DOHH2 (cell line): ENCODE measurements around the gene FECH.

Source experiments
- H3F3A ChIP-seq: fragments of 200-600 bp; sonication (generic), shearing (Covaris generic); 2 replicates; pipeline ENCODE4 v1.6.0; 2016; ENCODE audit warnings: antibody characterized with exemption, mild to moderate bottlenecking; ENCODE audit not compliant: control insufficient read depth, insufficient read depth
- H3K27ac ChIP-seq: fragments of 200-600 bp; sonication (generic); 2 replicates; pipeline ENCODE4 v1.5.1; 2014; ENCODE audit warnings: low read depth, mild to moderate bottlenecking, low read length, moderate library complexity
- H3K27me3 ChIP-seq: fragments of 200-600 bp; sonication (generic); 2 replicates; pipeline ENCODE4 v1.6.1; 2014; ENCODE audit warnings: mild to moderate bottlenecking, low read length, mixed read lengths; ENCODE audit not compliant: control insufficient read depth
- H3K36me3 ChIP-seq: fragments of 200-600 bp; sonication (generic); 2 replicates; pipeline ENCODE4 v1.6.1; 2014; ENCODE audit warnings: mild to moderate bottlenecking, low read length, moderate library complexity, mixed read lengths; ENCODE audit not compliant: control insufficient read depth
- H3K4me1 ChIP-seq: fragments of 200-600 bp; sonication (generic); 2 replicates; pipeline ENCODE4 v1.6.1; 2014; ENCODE audit warnings: mild to moderate bottlenecking, low read length, mixed read lengths; ENCODE audit not compliant: control insufficient read depth
- H3K4me2 ChIP-seq: fragments of 200-600 bp; sonication (generic); 2 replicates; pipeline ENCODE4 v1.6.0; 2014; ENCODE audit warnings: mild to moderate bottlenecking, low read length, moderate library complexity
- H3K4me3 ChIP-seq: fragments of 200-600 bp; sonication (generic); 2 replicates; pipeline ENCODE4 v1.5.1; 2014; ENCODE audit warnings: mild to moderate bottlenecking, low read length, mixed read lengths
- H3K79me2 ChIP-seq: fragments of 200-600 bp; sonication (generic); 2 replicates; pipeline ENCODE4 v1.6.1; 2014; ENCODE audit warnings: mild to moderate bottlenecking, low read length, mixed read lengths; ENCODE audit not compliant: control insufficient read depth
- H3K9me2 ChIP-seq: fragments of 200-600 bp; sonication (generic); replicated peaks from 2 replicates; pipeline ENCODE4 v1.6.1; 2014; ENCODE audit warnings: mild to moderate bottlenecking, low read length, mixed read lengths; ENCODE audit not compliant: control insufficient read depth
- H3K9me3 ChIP-seq: fragments of 200-600 bp; sonication (generic); 2 replicates; pipeline ENCODE4 v1.6.1; 2014; ENCODE audit warnings: antibody characterized with exemption, low read length, mixed read lengths; ENCODE audit not compliant: control insufficient read depth, insufficient read depth
- H4K20me1 ChIP-seq: fragments of 200-600 bp; sonication (generic); 2 replicates; pipeline ENCODE4 v1.6.0; 2014; ENCODE audit warnings: low read depth, mild to moderate bottlenecking, antibody characterized with exemption, low read length, moderate library complexity; ENCODE audit not compliant: control insufficient read depth, insufficient read depth
- EZH2phosphoT487 ChIP-seq: fragments of 200-600 bp; sonication (generic); IDR thresholded peaks from 2 replicates; pipeline ENCODE4 v1.6.1; 2017; ENCODE audit warnings: borderline replicate concordance, mild to moderate bottlenecking, antibody characterized with exemption, low read length, moderate library complexity, mixed read lengths
- TF ChIP-seq, protein P1 (sequence below): fragments of 200-600 bp; sonication (generic); IDR thresholded peaks from one replicate; pipeline ENCODE4 v1.5.1; 2014; ENCODE audit warnings: antibody characterized with exemption, mild to moderate bottlenecking, low read depth, low read length; ENCODE audit not compliant: poor library complexity, severe bottlenecking

The FECH gene

GRCh38 chr18:57544936-57545660, 41.4 kb downstream of the FECH start:
- Histone ChIP-seq H3K27me3 (no peaks in the 10 kb centered on the region), H3K4me3 (no peak overlapping the region), H3K27ac (no peak overlapping the region), H3K36me3 (no peaks in the 10 kb centered on the region), H3F3A (no peaks in the 10 kb centered on the region), H3K9me2 (no peaks in the 10 kb centered on the region), H3K4me1 (peaks cover 9% of the 10 kb centered on the region), H4K20me1 (no peaks in the 10 kb centered on the region), H3K4me2 (peak overlapping the region; percentile 26; the same call in 1 of the 2 replicates), H3K9me3 (no peaks in the 10 kb centered on the region), H3K79me2 (no peaks in the 10 kb centered on the region)
- TF ChIP-seq EZH2phosphoT487 = no peak
- TF ChIP-seq, protein P1, sequence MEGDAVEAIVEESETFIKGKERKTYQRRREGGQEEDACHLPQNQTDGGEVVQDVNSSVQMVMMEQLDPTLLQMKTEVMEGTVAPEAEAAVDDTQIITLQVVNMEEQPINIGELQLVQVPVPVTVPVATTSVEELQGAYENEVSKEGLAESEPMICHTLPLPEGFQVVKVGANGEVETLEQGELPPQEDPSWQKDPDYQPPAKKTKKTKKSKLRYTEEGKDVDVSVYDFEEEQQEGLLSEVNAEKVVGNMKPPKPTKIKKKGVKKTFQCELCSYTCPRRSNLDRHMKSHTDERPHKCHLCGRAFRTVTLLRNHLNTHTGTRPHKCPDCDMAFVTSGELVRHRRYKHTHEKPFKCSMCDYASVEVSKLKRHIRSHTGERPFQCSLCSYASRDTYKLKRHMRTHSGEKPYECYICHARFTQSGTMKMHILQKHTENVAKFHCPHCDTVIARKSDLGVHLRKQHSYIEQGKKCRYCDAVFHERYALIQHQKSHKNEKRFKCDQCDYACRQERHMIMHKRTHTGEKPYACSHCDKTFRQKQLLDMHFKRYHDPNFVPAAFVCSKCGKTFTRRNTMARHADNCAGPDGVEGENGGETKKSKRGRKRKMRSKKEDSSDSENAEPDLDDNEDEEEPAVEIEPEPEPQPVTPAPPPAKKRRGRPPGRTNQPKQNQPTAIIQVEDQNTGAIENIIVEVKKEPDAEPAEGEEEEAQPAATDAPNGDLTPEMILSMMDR = no peak

GRCh38 chr18:57543560-57543959, 42.9 kb downstream of the FECH start:
- no peak overlapping the region for H3K27ac ChIP-seq
- H3K4me3 ChIP-seq = no peak overlapping the region
- H3K79me2 ChIP-seq = no peaks in the 10 kb centered on the region
- TF ChIP-seq EZH2phosphoT487 = no peak
- TF ChIP-seq, protein P1 = no peak
- no peak overlapping the region for H3K4me2 ChIP-seq
- H3K27me3 ChIP-seq = no peaks in the 10 kb centered on the region
- H3K36me3 ChIP-seq = no peaks in the 10 kb centered on the region
- H3F3A ChIP-seq = no peaks in the 10 kb centered on the region
- H3K9me2 ChIP-seq = no peaks in the 10 kb centered on the region
- H3K9me3 ChIP-seq = no peaks in the 10 kb centered on the region
- H3K4me1 ChIP-seq = peaks cover 9% of the 10 kb centered on the region
- no peaks in the 10 kb centered on the region for H4K20me1 ChIP-seq

- Histone ChIP-seq H3K79me2 (no peaks in the 10 kb centered on the region), H4K20me1 (no peaks in the 10 kb centered on the region), H3K9me3 (no peaks in the 10 kb centered on the region), H3K4me3 (no peak overlapping the region), H3K36me3 (no peaks in the 10 kb centered on the region), H3K4me2 (no peak overlapping the region), H3K4me1 (peaks cover 9% of the 10 kb centered on the region), H3K27ac (no peak overlapping the region), H3F3A (no peaks in the 10 kb centered on the region), H3K9me2 (no peaks in the 10 kb centered on the region), H3K27me3 (no peaks in the 10 kb centered on the region)
- no peak for TF ChIP-seq EZH2phosphoT487
- TF ChIP-seq, protein P1 = no peak
These were observed 43.6 kb downstream of the FECH start for GRCh38 chr18:57542812-57543427.
